IMR-90 (cell line): ENCODE measurements around the gene BACE1. TPM values are rescaled to one million over a fixed set of nuclear protein-coding genes. Genes with fewer than 3 reads are reported as not detected.

Source experiments
- ATAC-seq: fragments of 200-7000 bp; cut with Tn5 transposase; 2 replicates; pipeline ENCODE4 v1.9.1; 2020; ENCODE audit warnings: low read depth, mild to moderate bottlenecking, moderate library complexity
- BruUV-seq: library from RNA; stranded (reverse); fragments of 400-500 nt; replicated peaks from 2 replicates; lab custom pipeline; 2021; lab: Mats Ljungman, UMichigan
- CTCF ChIA-PET: fragments of 300-600 bp; formaldehyde crosslinking; extraction: SDS; loops from one replicate; lab custom pipeline; 2021; ENCODE audit warnings: antibody characterized with exemption; lab: Yijun Ruan, JAX
- POLR2A ChIA-PET: fragments of 300-600 bp; sonication (Branson Sonifier 250); formaldehyde crosslinking; loops from one replicate; lab custom pipeline; 2022; ENCODE audit warnings: antibody characterized with exemption; ENCODE audit not compliant: unreplicated experiment; lab: Charles Lee
- DNase-seq: peaks from one replicate; pipeline ENCODE4 v3.0.0; 2013
- H2AFZ ChIP-seq: replicated peaks from 2 replicates; pipeline ENCODE3; 2013; ENCODE audit warnings: low read length, mild to moderate bottlenecking; ENCODE audit not compliant: poor library complexity
- H2AK5ac ChIP-seq: 2 replicates; pipeline ENCODE4 v1.6.1; 2013; ENCODE audit warnings: low read depth, low read length, inconsistent platforms
- H2AK9ac ChIP-seq: replicated peaks from 2 replicates; pipeline ENCODE3; 2013; ENCODE audit warnings: mild to moderate bottlenecking, low read depth, low read length, moderate library complexity; ENCODE audit not compliant: poor library complexity
- H2BK120ac ChIP-seq: 2 replicates; pipeline ENCODE4 v1.6.1; 2013; ENCODE audit warnings: low read depth, low read length, inconsistent platforms
- H2BK15ac ChIP-seq: 3 replicates; pipeline ENCODE4 v1.6.1; 2013; ENCODE audit warnings: low read depth, low read length, inconsistent platforms
- H2BK20ac ChIP-seq: 2 replicates; pipeline ENCODE4 v1.6.1; 2013; ENCODE audit warnings: low read depth, mild to moderate bottlenecking, inconsistent platforms, low read length, moderate library complexity
- H2BK5ac ChIP-seq: 2 replicates; pipeline ENCODE4 v1.6.1; 2013; ENCODE audit warnings: mild to moderate bottlenecking, low read depth, low read length, inconsistent platforms; ENCODE audit not compliant: poor library complexity, severe bottlenecking
- H3K14ac ChIP-seq: replicated peaks from 2 replicates; pipeline ENCODE4 v1.6.1; 2013; ENCODE audit warnings: low read depth, low read length, inconsistent platforms
- H3K18ac ChIP-seq: 2 replicates; pipeline ENCODE4 v1.6.1; 2013; ENCODE audit warnings: low read depth, low read length, control low read depth
- H3K23ac ChIP-seq: 2 replicates; pipeline ENCODE4 v1.6.1; 2013; ENCODE audit warnings: low read depth, low read length, inconsistent platforms
- H3K27ac ChIP-seq: 2 replicates; pipeline ENCODE4 v1.5.1; 2013; ENCODE audit warnings: mild to moderate bottlenecking, control low read depth, low read length; ENCODE audit not compliant: insufficient read depth
- H3K27me3 ChIP-seq: 2 replicates; pipeline ENCODE4 v1.6.1; 2013; ENCODE audit warnings: low read length; ENCODE audit not compliant: control insufficient read depth, insufficient read depth
- H3K36me3 ChIP-seq: 2 replicates; pipeline ENCODE4 v1.6.1; 2013; ENCODE audit warnings: low read length, mixed read lengths; ENCODE audit not compliant: control insufficient read depth, insufficient read depth
- H3K4ac ChIP-seq: 2 replicates; pipeline ENCODE4 v1.6.1; 2013; ENCODE audit warnings: low read depth, low read length, inconsistent platforms
- H3K4me1 ChIP-seq: 2 replicates; pipeline ENCODE4 v1.6.1; 2013; ENCODE audit warnings: low read length, mixed read lengths; ENCODE audit not compliant: control insufficient read depth, insufficient read depth
- H3K4me2 ChIP-seq: 2 replicates; pipeline ENCODE4 v1.6.1; 2013; ENCODE audit warnings: low read depth, mild to moderate bottlenecking, control low read depth, low read length, moderate library complexity
- H3K4me3 ChIP-seq: 2 replicates; pipeline ENCODE4 v1.5.1; 2013; ENCODE audit warnings: low read depth, mild to moderate bottlenecking, control low read depth, low read length, moderate library complexity; ENCODE audit not compliant: insufficient read depth
- H3K56ac ChIP-seq: 2 replicates; pipeline ENCODE4 v1.6.1; 2013; ENCODE audit warnings: low read length, inconsistent platforms; ENCODE audit not compliant: insufficient read depth; ENCODE audit errors: extremely low read depth
- H3K79me1 ChIP-seq, 2 experiments: 2 replicates each; pipeline ENCODE4 v1.6.1; 2013; ENCODE audit warnings: low read length in 2 of 2, inconsistent platforms in 1 of 2, low read depth in 1 of 2
- H3K9ac ChIP-seq: 2 replicates; pipeline ENCODE4 v1.6.1; 2013; ENCODE audit warnings: low read depth, low read length, control low read depth
- H3K9me1 ChIP-seq: 2 replicates; pipeline ENCODE4 v1.6.1; 2013; ENCODE audit warnings: low read length, inconsistent platforms; ENCODE audit not compliant: insufficient read depth
- H3K9me3 ChIP-seq: 2 replicates; pipeline ENCODE4 v1.6.1; 2013; ENCODE audit warnings: low read length; ENCODE audit not compliant: control insufficient read depth, insufficient read depth
- H4K20me1 ChIP-seq: 2 replicates; pipeline ENCODE4 v1.6.1; 2013; ENCODE audit warnings: low read length, inconsistent platforms; ENCODE audit not compliant: insufficient read depth
- H4K5ac ChIP-seq: 2 replicates; pipeline ENCODE4 v1.6.1; 2013; ENCODE audit warnings: mild to moderate bottlenecking, low read depth, low read length, control low read depth
- H4K8ac ChIP-seq, 2 experiments: 2 replicates each; pipeline ENCODE4 v1.6.1; 2013; ENCODE audit warnings: low read depth in 2 of 2, low read length in 2 of 2, control low read depth in 1 of 2, inconsistent platforms in 1 of 2
- H4K91ac ChIP-seq: 2 replicates; pipeline ENCODE4 v1.6.1; 2013; ENCODE audit warnings: low read depth, low read length, inconsistent platforms; ENCODE audit not compliant: insufficient read depth
- RFX5 ChIP-seq: IDR thresholded peaks from 2 replicates; pipeline ENCODE4 v1.8.0; 2012; ENCODE audit warnings: low read depth, mild to moderate bottlenecking, low read length, moderate library complexity
- WGBS, 2 experiments: methylation state at CpG; one replicate each; pipeline versions ENCODE4 v1.1.5 to v1.1.7; 2013; ENCODE audit warnings: missing lambda C conversion rate in 2 of 2; ENCODE audit not compliant: insufficient read length in 1 of 2; ENCODE audit errors: extremely low coverage in 2 of 2; 5-methylcytosine and 5-hydroxymethylcytosine counted together
- dilution Hi-C: fragments of 300-500 bp; cut with HindIII; formaldehyde crosslinking; loops from one replicate; pipeline ENCODE4 v1.14.3; 2018; ENCODE audit warnings: low sequenced_read_pairs; ENCODE audit not compliant: unreplicated experiment
- in situ Hi-C: fragments of 300-500 bp; cut with MboI; formaldehyde crosslinking; loops from 3 replicates; pipeline ENCODE4 v1.14.3; 2019; ENCODE audit warnings: low sequenced_read_pairs, inconsistent platforms, mixed read lengths
- intact Hi-C: fragments of 100-400 bp; cut with micrococcal nuclease; formaldehyde crosslinking; loops from 2 replicates; pipeline ENCODE4 v1.10.0; 2022
- polyA plus RNA-seq, 3 experiments: library from polyadenylated mRNA; depleted of rRNA; stranded (reverse); fragments of >200 nt; gene quantifications; 2 replicates each; pipeline ENCODE4 v1.2.3, GENCODE V29; 2012; ENCODE audit warnings: low replicate concordance in 1 of 3
- total RNA-seq: library from RNA; depleted of rRNA; stranded (reverse); fragments of >200 nt; gene quantifications from 2 replicates; pipeline ENCODE4 v1.2.3, GENCODE V29; 2012

Gene BACE1
- total and polyA plus RNA-seq, 2 of the 4 experiments (the other 2 are of a cell fraction) = 27.6 to 50.6 TPM

DNA sequence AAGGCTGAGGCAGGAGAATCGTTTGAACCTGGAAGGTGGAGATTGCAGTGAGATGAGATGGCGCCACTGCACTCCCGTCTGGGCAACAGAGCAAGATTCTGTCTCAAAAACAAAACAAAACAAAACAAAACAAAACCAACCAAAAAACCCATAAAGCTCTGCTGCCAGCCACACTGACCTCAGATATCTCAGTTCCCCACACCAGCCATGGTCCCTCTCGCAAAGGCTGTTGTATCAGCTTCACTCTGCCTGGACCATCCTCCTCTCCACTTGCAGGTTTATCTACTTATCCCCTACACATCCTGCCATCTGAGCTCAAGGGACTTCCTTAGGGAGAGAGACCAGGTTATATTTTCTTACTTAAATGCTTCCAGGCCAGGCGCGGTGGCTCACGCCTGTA lies 13.8 kb downstream of the BACE1 start:
- Histone ChIP-seq H3K23ac (no peak overlapping the region), H2BK5ac (no peak overlapping the region), H4K5ac (no peak overlapping the region), H3K4me1 (peaks cover 13% of the 10 kb centered on the region; the same call in 1 of the 2 replicates), H3K27me3 (no peaks in the 10 kb centered on the region), H3K9ac (no peak overlapping the region), H2BK20ac (no peak overlapping the region), H2AFZ (no peak overlapping the region), H4K8ac (no peak overlapping the region), H3K18ac (no peak overlapping the region), H3K14ac (no peak overlapping the region), H2BK15ac (no peak overlapping the region), H3K56ac (no peak overlapping the region), H4K91ac (no peak overlapping the region), H4K20me1 (peaks cover 12% of the 10 kb centered on the region; the same call in 1 of the 2 replicates), H3K9me1 (peaks cover 7% of the 10 kb centered on the region; the same call in 1 of the 2 replicates), H3K9me3 (no peaks in the 10 kb centered on the region), H3K36me3 (peaks cover 5% of the 10 kb centered on the region), H2AK9ac (no peak overlapping the region), H2BK120ac (no peak overlapping the region), H3K4me2 (no peak overlapping the region), H3K27ac (no peak overlapping the region), H3K4me3 (no peak overlapping the region), H2AK5ac (no peak overlapping the region), H3K79me1 (peaks cover 12 to 40% of the 10 kb centered on the region in 2 experiments), H3K4ac (no peak overlapping the region)
- WGBS, 2 experiments = 100% methylated on average over 3 of the region's 7 CpGs; no CpG with 5 or more reads in 1 of the 2 experiments
- dilution Hi-C loops (no loop called here), in situ Hi-C loops (no loop called here), intact Hi-C loops (no loop called here)
- CTCF ChIA-PET = no interaction called here
- TF ChIP-seq RFX5 = no peak
- ATAC-seq = no peak
- no peak for DNase-seq
- no TSS peak for BruUV-seq
- POLR2A ChIA-PET = no interaction called here
